ENCODE data around the gene AVP.

Gene AVP

DNA sequence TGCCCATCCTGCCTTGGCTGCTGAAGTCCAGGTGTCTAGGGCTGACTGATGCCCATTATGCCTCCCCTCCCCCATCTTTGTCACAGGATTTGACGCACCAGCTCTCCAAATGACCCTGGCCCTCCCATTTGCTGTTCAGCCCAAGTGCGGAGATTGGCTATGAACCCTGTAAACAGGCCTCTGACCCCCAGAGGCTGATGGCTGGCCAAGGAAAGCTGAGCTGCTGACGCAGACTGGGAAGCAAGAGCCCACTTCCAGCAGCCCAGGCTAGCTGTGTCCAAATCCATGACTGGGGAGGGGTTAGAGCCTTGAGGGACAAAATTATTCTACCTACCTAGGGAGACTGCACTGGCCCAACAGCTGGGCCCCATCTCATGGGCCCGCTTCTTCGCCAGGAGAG, 41.9 kb downstream of the AVP start:
- peak overlapping the region; percentile 80 for H3K27ac ChIP-seq
- no peak for TF ChIP-seq ZFX (IDR thresholded peaks at IDR 0.05; ENCODE audit: borderline replicate concordance)
- TF ChIP-seq, protein P1, sequence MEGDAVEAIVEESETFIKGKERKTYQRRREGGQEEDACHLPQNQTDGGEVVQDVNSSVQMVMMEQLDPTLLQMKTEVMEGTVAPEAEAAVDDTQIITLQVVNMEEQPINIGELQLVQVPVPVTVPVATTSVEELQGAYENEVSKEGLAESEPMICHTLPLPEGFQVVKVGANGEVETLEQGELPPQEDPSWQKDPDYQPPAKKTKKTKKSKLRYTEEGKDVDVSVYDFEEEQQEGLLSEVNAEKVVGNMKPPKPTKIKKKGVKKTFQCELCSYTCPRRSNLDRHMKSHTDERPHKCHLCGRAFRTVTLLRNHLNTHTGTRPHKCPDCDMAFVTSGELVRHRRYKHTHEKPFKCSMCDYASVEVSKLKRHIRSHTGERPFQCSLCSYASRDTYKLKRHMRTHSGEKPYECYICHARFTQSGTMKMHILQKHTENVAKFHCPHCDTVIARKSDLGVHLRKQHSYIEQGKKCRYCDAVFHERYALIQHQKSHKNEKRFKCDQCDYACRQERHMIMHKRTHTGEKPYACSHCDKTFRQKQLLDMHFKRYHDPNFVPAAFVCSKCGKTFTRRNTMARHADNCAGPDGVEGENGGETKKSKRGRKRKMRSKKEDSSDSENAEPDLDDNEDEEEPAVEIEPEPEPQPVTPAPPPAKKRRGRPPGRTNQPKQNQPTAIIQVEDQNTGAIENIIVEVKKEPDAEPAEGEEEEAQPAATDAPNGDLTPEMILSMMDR (IDR thresholded peaks at IDR 0.05): no peak

DNA sequence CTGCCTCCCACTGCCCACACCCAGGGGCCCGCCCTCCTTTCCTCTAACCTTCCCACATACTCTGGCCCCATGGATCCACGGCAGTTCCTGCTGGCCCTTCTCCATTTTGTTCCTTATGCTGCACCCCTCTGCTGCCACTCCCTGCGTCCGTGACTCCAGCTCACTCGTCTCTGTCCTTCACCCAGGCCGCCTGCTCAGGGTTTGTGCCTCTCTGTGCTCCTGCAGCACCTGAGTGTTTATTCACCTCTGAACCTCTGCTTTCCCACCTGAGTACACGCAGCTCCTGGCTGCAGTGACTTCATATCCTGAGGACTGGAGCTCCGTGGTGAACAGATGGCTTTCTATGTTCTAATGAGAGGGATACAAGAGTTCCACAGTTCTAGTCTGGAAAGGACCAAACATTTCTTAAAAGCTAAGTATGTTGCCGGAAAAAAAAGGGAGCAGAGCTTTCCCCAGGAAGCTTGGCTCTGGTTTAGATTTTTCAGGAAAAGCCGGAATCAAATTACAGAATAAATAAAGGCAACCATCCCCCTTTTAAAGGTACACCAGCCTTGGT, 42.6 kb downstream of the AVP start:
- H3K27ac ChIP-seq: peak overlapping the region; percentile 80
- TF ChIP-seq ZFX (IDR thresholded peaks at IDR 0.05; ENCODE audit: borderline replicate concordance): no peak
- TF ChIP-seq, protein P1 (IDR thresholded peaks at IDR 0.05): no peak

DNA sequence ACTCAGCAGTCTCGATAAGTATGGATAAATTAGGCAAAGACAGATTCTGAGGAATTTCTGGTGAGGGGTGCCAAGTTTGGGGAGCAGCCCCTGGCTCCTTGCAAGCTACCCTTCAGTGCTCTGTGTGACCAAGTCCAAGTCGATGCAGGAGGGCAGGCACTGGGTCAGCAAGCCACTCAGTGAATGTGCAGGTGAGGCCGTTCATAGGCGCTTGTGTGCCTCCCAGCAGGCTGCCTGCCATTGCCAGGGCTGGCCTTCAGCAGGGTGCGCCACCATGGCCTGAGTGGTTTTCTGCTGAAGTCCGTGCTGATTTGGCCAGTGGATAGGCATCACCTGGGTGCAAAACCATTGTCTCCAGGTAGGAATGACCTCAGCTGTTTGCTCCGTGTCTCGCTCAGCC, 44.4 kb downstream of the AVP start:
- H3K27ac ChIP-seq: no peak overlapping the region
- TF ChIP-seq ZFX (IDR thresholded peaks at IDR 0.05; ENCODE audit: borderline replicate concordance): no peak
- TF ChIP-seq, protein P1 (IDR thresholded peaks at IDR 0.05): no peak

DNA sequence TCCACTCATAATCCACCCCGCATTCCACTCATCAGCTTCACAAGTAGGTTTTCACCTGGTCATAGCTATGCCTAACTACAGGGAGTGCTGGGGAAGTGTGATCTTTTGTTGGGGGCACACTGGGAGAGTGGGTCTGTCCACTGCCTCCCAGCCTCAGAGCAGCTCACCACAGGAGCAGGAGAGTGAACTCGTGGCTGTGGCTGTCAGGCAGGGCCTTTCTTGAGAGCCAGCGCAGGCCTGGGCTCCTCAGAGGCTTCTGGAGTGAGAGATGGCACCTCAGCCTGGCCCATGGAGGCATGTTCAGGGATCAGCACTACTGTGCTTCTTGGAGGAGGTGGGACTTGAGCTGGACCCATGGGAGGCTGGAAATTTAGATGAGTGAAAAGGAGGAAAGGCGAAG, 45.1 kb downstream of the AVP start:
- no peak overlapping the region for H3K27ac ChIP-seq
- TF ChIP-seq, protein P1 (IDR thresholded peaks at IDR 0.05): no peak
- no peak for TF ChIP-seq ZFX (IDR thresholded peaks at IDR 0.05; ENCODE audit: borderline replicate concordance)

- H3K27ac ChIP-seq: no peak overlapping the region
- TF ChIP-seq, protein P1 (IDR thresholded peaks at IDR 0.05): no peak
- no peak for TF ChIP-seq ZFX (IDR thresholded peaks at IDR 0.05; ENCODE audit: borderline replicate concordance)
These were observed 46.1 kb downstream of the AVP start for GRCh38 chr20:3038454-3038853.

GRCh38 chr20:3037654-3038053, 46.9 kb downstream of the AVP start:
- H3K27ac ChIP-seq: no peak overlapping the region
- TF ChIP-seq, protein P1 (IDR thresholded peaks at IDR 0.05): no peak
- TF ChIP-seq ZFX (IDR thresholded peaks at IDR 0.05; ENCODE audit: borderline replicate concordance): no peak

GRCh38 chr20:3032624-3033023, 51.9 kb downstream of the AVP start:
- TF ChIP-seq, protein P1 (IDR thresholded peaks at IDR 0.05): no peak
- no peak for TF ChIP-seq ZFX (IDR thresholded peaks at IDR 0.05; ENCODE audit: borderline replicate concordance)
- no peak overlapping the region for H3K27ac ChIP-seq

Data from 22Rv1 (cell line).